ENCODE data around the gene ZSCAN22.

ZSCAN22 gene

GRCh38 chr19:58386576-58387337, 60.0 kb downstream of the ZSCAN22 start, which contains the start of gene RPS5:
RPS5 (plus strand) TSS chr19:58387269; CDS start chr19:58388138, 869 bp downstream.
- Histone ChIP-seq H3K4me3 (ENCODE audit: low read depth, low read length, poor library complexity, severe bottlenecking) (peak within 1 kb of the TSS; percentile 98), H2AFZ (ENCODE audit: low read length) (no peak within 1 kb of the TSS), H3K9ac (ENCODE audit: low read length) (peak within 1 kb of the TSS; percentile 97), H4K20me1 (ENCODE audit: insufficient read depth, low read length) (no peaks in the 10 kb centered on the region), H3K4me2 (ENCODE audit: low read length) (peak within 1 kb of the TSS; percentile 96), H3K36me3 (ENCODE audit: insufficient read depth, low read length) (peaks cover 42% of the 10 kb centered on the region), H3K4me1 (ENCODE audit: insufficient read depth, low read length, severe bottlenecking) (peaks cover 49% of the 10 kb centered on the region), H3F3A (ENCODE audit: insufficient read depth, low read length) (0 out of 2 replicates have a peak, but pooled peaks cover 4% of the 10 kb centered on the region), H3K27me3 (ENCODE audit: insufficient read depth, low read length) (no peaks in the 10 kb centered on the region), H3K79me2 (ENCODE audit: insufficient read depth, low read length) (peaks cover 21% of the 10 kb centered on the region), H3K9me3 (ENCODE audit: low read length) (no peaks in the 10 kb centered on the region), H3K9me2 (ENCODE audit: low read depth, low read length) (no peaks in the 10 kb centered on the region), H3K27ac (ENCODE audit: low read depth, low read length, poor library complexity, severe bottlenecking) (peak within 1 kb of the TSS; percentile 88)
- no peak for TF ChIP-seq EZH2 (IDR thresholded peaks at IDR 0.05; ENCODE audit: borderline replicate concordance, low read length)
- no peak for TF ChIP-seq CTCF (IDR thresholded peaks at IDR 0.05; ENCODE audit: low read length)

GRCh38 chr19:58387338-58388174, 60.8 kb downstream of the ZSCAN22 start:
- H3K4me3 ChIP-seq (ENCODE audit: low read depth, low read length, poor library complexity, severe bottlenecking) = peak overlapping the region; percentile 98
- no peak overlapping the region for H2AFZ ChIP-seq (ENCODE audit: low read length)
- no peaks in the 10 kb centered on the region for H3K9me2 ChIP-seq (ENCODE audit: low read depth, low read length)
- H3K4me1 ChIP-seq (ENCODE audit: insufficient read depth, low read length, severe bottlenecking) = peaks cover 41% of the 10 kb centered on the region
- no peaks in the 10 kb centered on the region for H3K27me3 ChIP-seq (ENCODE audit: insufficient read depth, low read length)
- no peaks in the 10 kb centered on the region for H4K20me1 ChIP-seq (ENCODE audit: insufficient read depth, low read length)
- peak overlapping the region; percentile 44 for H3K27ac ChIP-seq (ENCODE audit: low read depth, low read length, poor library complexity, severe bottlenecking)
- H3K36me3 ChIP-seq (ENCODE audit: insufficient read depth, low read length) = peaks cover 50% of the 10 kb centered on the region
- H3K4me2 ChIP-seq (ENCODE audit: low read length) = peak overlapping the region; percentile 96
- H3K79me2 ChIP-seq (ENCODE audit: insufficient read depth, low read length) = peaks cover 21% of the 10 kb centered on the region
- H3K9me3 ChIP-seq (ENCODE audit: low read length) = no peaks in the 10 kb centered on the region
- H3F3A ChIP-seq (ENCODE audit: insufficient read depth, low read length) = 0 out of 2 replicates have a peak, but pooled peaks cover 4% of the 10 kb centered on the region
- H3K9ac ChIP-seq (ENCODE audit: low read length) = peak overlapping the region; percentile 97
- peak; percentile 37; the same call in 1 of the 2 replicates for TF ChIP-seq CTCF (IDR thresholded peaks at IDR 0.05; ENCODE audit: low read length)
- no peak for TF ChIP-seq EZH2 (IDR thresholded peaks at IDR 0.05; ENCODE audit: borderline replicate concordance, low read length)

- no peak for TF ChIP-seq EZH2 (IDR thresholded peaks at IDR 0.05; ENCODE audit: borderline replicate concordance, low read length)
- TF ChIP-seq CTCF (IDR thresholded peaks at IDR 0.05; ENCODE audit: low read length) = no peak; the same call in 1 of the 2 replicates
- Histone ChIP-seq H3K27me3 (ENCODE audit: insufficient read depth, low read length) (no peaks in the 10 kb centered on the region), H3F3A (ENCODE audit: insufficient read depth, low read length) (0 out of 2 replicates have a peak, but pooled peaks cover 4% of the 10 kb centered on the region), H4K20me1 (ENCODE audit: insufficient read depth, low read length) (no peaks in the 10 kb centered on the region), H2AFZ (ENCODE audit: low read length) (no peak overlapping the region), H3K4me3 (ENCODE audit: low read depth, low read length, poor library complexity, severe bottlenecking) (peak overlapping the region; percentile 98), H3K9me3 (ENCODE audit: low read length) (no peaks in the 10 kb centered on the region), H3K9ac (ENCODE audit: low read length) (peak overlapping the region; percentile 97), H3K27ac (ENCODE audit: low read depth, low read length, poor library complexity, severe bottlenecking) (peak overlapping the region; percentile 44), H3K4me2 (ENCODE audit: low read length) (peak overlapping the region; percentile 96), H3K4me1 (ENCODE audit: insufficient read depth, low read length, severe bottlenecking) (peaks cover 37% of the 10 kb centered on the region), H3K9me2 (ENCODE audit: low read depth, low read length) (no peaks in the 10 kb centered on the region), H3K36me3 (ENCODE audit: insufficient read depth, low read length) (peaks cover 56% of the 10 kb centered on the region), H3K79me2 (ENCODE audit: insufficient read depth, low read length) (peaks cover 21% of the 10 kb centered on the region)
Measured at GRCh38 chr19:58388175-58388526, 61.4 kb downstream of the ZSCAN22 start.

Data from OCI-LY1 (cell line).